Activated CD4-positive, alpha-beta T cell treated with anti-CD3 and anti-CD28 coated beads, Interleukin-2, amount 50 U/mL, for 16 hours (primary cell): Measurements from ENCODE around the gene CLEC14A.

Experiments used
- DNase-seq: peaks from one replicate; pipeline ENCODE4 v3.0.0-alpha.2; 2020

CLEC14A gene

DNA sequence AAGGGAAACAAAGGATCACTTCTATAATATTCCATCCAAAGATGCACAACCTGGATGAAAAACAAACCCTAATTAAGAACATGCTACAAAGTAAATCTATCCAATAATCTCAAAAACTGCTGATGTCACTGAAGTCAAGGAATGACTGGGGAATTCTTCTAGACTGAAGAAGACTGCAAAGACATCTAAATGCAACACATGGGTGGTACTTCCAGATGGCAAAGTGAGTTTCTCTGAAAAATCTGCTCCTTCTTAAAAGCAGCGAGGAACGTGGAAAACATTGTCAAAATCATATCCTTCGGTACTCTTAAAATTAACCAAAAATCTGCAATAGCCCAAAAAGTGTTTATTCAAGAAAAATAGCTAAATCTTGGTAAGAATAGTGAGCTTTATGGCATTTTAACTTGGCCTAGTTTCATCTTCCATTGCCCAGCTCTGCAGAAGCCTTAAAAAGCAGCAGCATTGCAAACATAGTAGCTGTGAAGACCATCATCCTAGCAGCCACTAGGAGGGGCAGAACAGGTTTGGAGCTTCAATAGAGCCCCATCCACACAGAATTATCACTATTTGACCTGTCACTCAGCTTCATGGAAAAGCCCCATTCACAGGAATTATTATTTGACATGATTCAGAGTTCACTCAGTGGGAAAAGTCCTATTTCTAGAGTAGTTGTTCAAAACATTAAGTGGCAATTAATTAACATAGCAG, 7.4 kb downstream of the CLEC14A start:
- no peak for DNase-seq

DNA sequence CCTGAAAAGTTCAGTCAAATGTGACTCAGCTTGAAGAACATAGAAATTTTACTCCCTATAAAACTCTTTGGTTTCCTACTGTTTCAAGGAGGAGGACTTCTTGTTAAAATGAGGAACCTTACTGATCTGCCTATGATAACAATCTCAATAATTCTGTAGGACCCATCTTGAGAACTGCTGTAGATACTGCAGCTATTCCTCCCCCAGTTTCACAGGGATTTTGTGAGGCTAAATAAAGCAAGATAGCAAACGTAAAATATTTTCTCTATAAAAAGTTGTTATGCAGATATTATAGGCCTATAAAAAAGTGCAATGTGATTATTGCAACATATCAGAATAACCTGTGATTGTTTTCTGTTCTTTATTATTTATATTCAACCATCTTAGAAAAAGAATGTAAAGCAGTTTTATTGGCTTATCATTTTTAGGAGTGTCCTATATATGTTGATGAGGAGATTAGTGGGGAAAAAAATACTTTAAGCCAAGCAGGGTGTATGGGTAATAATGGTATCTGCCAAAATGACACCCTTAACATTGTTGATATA, 12.1 kb downstream of the CLEC14A start:
- no peak for DNase-seq

DNA sequence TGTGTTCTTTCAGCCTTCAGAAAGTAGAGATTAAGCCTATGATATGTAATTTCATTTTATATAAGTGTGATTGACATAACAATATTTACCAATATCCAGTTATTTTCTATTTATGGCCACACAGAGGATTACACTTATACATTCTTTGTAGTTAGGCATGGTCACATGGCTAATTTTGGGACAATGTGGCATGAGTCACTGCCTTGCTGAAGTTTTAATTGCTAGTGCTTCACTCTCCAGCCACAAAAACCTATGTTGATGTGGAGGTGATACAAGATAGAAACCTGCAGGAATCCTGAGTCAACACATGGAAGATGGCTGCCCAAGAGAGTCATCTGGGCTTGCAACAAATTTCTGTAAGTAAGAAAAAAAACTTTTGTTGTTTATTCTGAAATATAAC, 17.0 kb downstream of the CLEC14A start:
- no peak for DNase-seq

DNA sequence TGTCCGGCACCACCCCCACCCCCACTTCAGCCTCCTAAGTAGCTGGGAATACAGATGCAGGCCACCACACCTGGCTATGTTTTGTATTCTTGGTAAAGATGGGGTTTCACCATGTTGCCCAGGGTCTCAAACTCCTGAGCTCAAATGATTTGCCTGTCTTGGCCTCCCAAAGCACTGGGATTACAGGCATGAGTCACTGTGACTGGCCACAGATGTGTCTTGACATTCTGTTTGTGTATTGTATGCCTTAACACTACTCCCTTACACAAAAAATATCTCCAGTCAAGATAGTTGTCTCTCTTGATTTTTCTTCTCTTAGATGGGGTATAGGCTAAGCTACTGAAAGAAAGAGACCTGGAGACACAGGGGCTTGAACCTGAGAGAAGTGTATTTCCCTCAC, 17.6 kb downstream of the CLEC14A start:
- no peak for DNase-seq

DNA sequence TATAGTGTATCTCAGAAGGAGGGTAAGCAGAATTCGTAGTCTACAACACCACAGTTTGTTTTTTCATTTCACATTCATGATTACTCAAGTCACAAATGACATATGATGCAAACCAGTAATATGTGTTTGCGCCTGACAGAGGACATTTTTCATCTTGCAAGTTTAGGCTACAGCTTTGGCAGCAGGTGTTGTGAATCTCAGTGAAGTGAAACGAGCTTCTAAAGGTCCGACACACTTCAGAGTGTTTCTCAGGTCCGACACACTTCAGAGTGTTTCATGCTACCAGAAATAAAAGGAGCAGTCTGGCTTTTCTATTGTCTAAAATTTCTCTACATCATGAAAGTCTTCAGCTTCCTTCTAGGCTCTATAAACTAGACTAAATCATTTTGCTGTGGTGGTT, 22.7 kb downstream of the CLEC14A start:
- DNase-seq, result no peak

DNA sequence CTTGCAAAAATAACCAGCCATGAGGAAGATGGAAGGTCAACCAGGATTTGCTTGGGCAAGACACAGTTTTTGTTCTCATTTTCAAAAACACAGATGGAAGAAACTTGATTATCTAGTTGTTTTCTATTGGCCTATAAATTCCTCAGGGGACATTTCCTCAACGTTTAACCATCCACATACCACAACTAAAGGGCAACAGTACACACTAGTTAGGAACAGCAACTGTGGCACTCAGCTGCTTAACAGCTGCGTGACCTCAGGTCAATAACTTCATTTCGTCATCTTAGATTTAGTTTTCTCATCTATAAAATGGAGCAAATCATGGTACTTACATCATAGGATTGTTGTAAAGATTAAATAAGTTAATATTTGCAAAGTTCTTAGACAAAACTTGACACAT, 29.5 kb downstream of the CLEC14A start:
- no peak for DNase-seq

DNA sequence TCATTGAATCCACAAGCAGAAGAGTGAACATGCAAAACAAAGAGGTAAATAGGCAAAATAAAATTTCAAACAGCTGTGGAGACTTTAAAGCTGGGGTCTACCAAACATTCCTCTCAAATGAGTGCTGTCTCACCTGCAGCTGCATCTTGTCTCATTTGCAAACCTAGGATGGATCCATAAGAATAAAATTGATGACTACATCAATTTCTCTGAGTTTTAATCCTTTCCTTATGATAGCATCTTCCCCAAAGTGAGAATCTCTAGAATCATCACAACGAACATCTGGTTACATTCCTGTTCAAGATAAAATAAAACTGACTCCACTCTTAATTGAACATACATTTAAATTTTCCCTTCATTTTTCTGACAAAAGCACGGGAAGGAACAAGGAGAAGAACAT, 29.9 kb downstream of the CLEC14A start:
- DNase-seq, result no peak

DNA sequence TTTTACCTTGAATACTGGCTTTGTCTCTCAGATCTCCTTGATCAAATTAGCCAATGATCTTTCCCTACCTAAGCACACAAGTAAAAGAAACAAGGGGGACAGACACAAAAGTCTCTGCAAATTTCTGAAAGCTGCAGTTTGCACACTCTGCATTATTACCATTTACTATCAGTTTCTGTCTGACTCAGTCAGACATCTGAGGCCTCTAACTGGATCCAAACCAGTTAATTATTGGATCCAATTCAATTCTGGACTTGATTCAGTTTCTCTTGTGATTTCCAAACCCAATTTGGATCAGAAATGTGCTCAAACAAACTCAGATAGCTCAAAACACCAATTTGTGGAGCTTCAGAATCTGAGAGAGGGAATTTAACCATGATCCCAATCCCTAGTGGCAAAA, 31.6 kb downstream of the CLEC14A start:
- no peak for DNase-seq

DNA sequence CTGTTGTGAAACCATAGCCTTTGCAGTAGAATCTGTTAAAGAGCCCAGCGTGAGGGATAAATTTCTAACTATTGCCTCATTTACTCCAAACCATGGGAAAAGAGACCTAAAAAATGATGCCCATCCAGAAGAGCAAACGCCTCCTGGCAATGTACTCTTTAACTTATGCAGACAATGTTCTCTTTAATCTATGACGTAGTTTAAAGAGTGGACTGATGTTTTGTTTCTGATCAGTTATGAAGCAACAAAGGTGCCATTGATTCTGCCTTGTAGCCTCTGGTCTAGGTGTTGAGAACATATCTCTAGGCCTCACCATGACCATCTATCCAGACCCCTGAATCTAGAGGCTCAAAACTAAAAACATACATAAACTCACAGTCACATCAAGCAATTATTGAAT, 34.8 kb downstream of the CLEC14A start:
- DNase-seq, result no peak

DNA sequence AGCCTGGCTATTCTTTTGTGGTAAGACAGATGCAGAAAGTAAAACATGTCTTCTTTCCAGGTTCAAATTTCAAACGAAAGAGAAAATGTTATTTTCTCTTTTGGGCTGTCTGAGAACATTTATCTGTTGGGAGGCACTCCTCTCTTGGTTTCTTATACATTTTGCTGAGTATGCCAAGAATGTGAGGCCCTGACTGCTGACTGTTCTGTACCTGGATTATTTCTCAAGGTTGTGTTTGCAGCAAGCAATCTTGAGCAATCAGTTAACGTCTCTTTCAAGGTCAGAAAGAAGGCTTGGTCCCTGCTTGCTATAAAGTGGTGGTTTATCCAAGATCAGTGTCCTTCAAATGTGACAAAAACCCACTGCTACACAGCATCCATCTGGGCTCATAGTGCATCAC, 38.3 kb downstream of the CLEC14A start:
- no peak for DNase-seq

DNA sequence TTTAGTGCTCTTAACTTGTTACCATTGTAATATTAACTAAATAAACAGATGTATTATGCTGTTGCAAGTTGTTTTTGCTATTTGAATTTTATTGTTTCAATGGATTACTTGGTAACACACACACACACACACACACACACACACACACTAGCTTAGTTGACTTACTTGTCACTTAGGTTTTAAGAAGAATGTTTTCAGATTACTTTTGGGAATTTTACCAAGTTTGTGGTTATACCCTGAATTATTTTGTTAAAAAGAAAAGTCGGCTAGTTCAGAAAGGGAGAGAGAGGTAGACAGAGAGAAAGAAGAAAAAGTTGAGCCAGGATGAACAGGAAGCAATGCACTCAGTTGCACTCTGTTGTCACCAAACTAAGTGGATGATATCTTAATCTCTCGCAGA, 42.9 kb downstream of the CLEC14A start:
- DNase-seq, result no peak

DNA sequence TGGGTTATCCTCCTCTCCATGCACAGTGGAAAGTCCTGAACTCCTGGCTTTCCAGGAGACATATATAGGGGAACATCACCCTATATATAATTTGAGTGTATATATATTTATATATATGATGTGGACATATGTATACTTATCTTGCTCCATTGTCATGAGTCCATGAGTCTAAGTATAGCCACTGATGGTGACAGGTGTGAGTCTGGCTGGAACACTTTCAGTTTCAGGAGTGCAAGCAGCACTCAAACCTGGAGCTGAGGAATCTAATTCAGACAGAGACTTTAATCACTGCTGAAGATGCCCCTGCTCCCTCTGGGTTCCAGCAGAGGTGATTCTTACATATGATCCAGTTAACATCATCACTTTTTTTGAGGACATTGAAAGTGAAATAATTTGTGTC, 43.8 kb downstream of the CLEC14A start:
- no peak for DNase-seq

DNA sequence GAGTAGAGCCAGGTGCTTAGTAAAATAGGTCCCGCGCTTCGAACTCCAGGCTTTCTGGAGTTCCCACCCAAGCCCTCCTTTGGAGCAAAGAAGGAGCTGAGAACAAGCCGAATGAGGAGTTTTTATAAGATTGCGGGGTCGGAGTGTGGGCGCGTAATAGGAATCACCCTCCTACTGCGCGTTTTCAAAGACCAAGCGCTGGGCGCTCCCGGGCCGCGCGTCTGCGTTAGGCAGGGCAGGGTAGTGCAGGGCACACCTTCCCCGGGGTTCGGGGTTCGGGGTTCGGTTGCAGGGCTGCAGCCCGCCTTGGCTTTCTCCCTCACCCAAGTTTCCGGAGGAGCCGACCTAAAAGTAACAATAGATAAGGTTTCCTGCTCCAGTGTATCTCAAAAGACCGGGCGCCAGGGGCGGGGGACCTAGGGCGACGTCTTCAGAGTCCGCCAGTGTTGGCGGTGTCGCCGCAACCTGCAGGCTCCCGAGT, 44.6 kb downstream of the CLEC14A start:
- DNase-seq, result no peak

DNA sequence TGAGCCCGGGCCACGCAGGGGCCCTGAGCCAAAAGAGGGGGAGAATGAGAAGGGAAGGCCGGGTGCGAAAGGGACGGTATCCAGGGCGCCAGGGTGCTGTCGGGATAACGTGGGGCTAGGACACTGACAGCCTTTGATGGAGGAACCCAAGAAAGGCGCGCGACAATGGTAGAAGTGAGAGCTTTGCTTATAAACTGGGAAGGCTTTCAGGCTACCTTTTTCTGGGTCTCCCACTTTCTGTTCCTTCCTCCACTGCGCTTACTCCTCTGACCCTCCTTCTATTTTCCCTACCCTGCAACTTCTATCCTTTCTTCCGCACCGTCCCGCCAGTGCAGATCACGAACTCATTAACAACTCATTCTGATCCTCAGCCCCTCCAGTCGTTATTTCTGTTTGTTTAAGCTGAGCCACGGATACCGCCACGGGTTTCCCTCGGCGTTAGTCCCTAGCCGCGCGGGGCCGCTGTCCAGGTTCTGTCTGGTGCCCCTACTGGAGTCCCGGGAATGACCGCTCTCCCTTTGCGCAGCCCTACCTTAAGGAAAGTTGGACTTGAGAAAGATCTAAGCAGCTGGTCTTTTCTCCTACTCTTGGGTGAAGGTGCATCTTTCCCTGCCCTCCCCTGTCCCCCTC, 45.2 kb downstream of the CLEC14A start:
- DNase-seq, result no peak

DNA sequence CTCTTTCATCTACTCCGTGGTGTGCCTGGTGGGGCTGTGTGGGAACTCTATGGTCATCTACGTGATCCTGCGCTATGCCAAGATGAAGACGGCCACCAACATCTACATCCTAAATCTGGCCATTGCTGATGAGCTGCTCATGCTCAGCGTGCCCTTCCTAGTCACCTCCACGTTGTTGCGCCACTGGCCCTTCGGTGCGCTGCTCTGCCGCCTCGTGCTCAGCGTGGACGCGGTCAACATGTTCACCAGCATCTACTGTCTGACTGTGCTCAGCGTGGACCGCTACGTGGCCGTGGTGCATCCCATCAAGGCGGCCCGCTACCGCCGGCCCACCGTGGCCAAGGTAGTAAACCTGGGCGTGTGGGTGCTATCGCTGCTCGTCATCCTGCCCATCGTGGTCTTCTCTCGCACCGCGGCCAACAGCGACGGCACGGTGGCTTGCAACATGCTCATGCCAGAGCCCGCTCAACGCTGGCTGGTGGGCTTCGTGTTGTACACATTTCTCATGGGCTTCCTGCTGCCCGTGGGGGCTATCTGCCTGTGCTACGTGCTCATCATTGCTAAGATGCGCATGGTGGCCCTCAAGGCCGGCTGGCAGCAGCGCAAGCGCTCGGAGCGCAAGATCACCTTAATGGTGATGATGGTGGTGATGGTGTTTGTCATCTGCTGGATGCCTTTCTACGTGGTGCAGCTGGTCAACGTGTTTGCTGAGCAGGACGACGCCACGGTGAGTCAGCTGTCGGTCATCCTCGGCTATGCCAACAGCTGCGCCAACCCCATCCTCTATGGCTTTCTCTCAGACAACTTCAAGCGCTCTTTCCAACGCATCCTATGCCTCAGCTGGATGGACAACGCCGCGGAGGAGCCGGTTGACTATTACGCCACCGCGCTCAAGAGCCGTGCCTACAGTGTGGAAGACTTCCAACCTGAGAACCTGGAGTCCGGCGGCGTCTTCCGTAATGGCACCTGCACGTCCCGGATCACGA, 46.0 kb downstream of the CLEC14A start:
- DNase-seq, result no peak

DNA sequence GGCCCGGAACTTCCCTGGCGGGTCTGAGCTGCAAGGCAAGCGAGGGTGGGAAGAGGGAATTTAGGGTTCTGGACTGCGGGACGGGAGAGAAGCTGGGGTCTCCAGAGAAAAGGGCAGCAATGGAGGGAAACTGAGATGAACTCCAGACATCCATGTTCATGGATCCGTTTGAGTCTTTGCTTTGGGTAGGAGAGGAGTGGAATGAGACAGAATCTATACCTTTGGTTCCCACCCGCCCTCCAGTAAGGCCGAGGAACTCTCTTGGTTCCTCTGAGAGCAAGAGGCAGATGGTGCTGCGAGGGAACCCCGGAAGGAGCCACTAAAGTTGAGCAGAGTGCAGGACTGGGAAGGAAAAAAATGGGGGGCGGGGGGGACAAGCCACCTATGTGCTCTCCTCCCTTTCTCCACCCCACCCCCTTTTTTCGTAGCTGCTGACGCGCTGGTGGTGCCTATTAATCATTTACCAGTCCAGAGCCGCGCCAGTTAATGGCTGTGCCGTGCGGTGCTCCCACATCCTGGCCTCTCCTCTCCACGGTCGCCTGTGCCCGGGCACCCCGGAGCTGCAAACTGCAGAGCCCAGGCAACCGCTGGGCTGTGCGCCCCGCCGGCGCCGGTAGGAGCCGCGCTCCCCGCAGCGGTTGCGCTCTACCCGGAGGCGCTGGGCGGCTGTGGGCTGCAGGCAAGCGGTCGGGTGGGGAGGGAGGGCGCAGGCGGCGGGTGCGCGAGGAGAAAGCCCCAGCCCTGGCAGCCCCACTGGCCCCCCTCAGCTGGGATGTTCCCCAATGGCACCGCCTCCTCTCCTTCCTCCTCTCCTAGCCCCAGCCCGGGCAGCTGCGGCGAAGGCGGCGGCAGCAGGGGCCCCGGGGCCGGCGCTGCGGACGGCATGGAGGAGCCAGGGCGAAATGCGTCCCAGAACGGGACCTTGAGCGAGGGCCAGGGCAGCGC, 47.0 kb downstream of the CLEC14A start:
- DNase-seq, result no peak

DNA sequence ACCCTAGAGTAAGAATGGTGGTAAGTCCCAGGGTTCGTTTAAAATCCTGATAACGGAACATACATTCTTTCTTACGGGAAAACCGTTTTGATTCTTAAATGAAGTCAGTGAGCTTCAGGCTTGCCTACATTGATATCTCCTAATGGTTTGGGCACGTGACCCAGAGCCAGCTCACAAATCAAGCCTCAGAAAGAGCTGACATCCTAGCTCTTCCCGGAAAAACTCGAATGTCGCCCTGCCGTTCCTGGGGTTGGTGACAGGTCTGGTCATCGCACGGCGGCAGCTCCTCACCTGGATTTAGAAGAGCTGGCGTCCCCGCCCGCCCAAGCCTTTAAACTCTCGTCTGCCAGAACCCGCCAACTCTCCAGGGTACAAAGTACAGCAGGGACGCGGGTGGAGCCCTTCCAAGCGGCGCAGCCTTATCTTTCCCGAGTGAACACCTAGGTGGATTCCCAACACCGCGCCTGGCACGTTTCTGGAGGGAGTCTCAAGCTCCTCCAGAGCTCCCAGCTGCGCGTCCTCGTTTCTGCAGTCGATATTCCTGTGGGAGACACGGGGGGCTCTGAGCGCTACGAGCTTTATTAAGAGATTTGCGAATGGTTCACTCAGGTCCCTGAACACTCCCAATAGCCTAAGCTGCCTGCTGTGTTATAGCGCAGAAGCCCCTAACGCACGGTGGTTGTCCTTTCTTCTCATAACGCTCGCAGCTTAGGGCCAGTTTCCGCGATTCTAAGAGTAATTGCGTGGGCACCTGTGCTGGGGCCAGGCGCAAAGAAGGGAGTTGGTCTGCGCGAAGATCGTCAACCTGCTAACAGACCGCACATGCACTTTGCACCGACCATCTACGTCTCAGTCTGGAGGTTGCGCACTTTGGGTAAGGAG, 47.9 kb downstream of the CLEC14A start, which contains the start of gene SSTR1:
TSS of gene SSTR1 (plus strand) at position 169 of the 882 bp plus-strand sequence. CDS start 1,486 bp downstream, outside the sequence.
- DNase-seq, result no peak

DNA sequence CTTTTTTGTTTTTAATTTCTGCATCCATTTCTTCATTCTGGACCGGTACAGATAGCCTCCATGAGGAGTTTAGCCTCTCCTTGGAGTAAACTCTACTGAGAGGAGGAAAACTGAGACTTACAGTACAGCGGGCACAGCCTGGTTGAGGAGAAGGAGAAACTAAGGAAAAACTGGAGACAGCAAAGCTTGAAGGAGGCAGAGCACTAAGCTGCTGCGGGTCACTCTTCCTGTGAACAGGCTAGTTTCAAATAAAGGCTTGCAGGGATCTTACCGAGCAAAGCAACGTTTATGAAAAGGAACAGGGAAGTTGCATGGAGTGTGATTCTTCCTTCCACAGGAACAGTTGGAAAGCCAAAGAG, 48.5 kb downstream of the CLEC14A start:
- no peak for DNase-seq

DNA sequence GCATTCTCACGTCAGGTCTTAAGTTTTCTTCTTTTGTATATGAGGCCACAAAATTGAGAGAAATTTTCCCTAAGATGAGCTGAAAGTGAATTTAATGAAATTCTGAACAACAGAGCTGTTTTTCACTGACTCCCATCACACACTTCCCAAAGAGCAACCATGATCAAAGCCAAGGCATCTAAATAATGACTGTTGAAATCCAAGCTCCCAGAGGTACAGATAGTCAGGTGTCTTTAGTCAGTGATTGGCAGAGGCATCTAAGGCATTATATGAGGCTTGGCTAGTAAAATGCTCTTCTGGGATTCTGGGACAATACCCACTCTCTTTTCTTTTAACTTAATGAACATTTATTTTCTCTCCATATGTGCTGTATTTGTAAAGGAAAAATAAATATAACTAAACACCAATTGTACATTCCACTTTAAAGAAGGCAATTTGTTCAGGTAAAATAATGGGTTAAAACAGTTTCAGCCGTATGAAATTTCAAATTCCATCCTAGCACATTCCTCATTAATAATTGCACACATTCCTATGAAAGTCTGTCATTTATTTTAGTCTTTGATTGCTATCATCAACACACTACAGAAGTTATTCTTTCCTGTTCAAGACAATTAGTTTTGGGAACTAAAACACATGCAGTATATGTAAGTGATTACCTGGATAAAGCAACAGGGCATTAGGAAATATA, 49.1 kb downstream of the CLEC14A start:
- DNase-seq, result no peak

DNA sequence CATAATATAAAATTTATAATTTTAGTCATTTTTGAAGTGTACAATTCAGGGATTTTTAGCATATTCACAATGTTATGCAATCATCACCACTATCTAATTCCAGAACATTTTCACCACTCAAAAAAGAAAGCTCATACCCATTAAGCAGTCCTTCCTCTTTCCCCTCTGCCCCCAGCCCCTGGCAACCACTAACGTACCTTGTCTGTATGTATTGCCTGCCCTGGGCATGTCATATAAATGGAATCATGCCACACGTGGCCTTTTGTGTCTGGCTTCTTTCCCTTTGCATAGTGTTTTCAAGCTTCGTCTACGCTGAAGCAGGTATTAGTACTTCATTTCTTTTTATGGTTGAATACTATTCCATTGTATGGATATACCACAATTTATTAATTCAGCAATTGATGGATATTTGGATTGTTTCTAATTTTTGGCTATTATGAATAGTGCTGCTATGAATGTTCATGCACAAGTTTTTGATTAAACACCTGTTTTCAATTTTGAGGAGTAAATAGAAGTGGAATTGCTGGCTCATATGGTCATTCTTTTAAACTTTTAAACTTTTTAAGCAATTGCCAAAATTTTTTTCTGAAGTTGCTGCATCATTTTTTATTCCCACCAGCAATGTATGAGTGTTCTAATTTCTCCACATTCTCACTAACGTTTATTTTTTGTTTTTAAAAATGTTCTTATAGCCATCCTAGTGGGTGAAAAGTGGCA, 49.8 kb downstream of the CLEC14A start:
- DNase-seq, result no peak
